MM.1S (cell line): ENCODE measurements around the gene NUP160.

Source experiments
- CTCF ChIP-seq: fragments of 300-600 bp; sonication (generic); IDR thresholded peaks from 2 replicates; pipeline ENCODE4 v1.5.1; 2016; ENCODE audit warnings: antibody characterized with exemption, low read length, mixed read lengths
- EZH2 ChIP-seq: fragments of 300-600 bp; sonication (generic); optimal IDR thresholded peaks from 2 replicates; pipeline ENCODE3; 2017; ENCODE audit warnings: low read depth, mild to moderate bottlenecking, antibody characterized with exemption, low read length, mixed read lengths
- EZH2phosphoT487 ChIP-seq: fragments of 300-600 bp; sonication (generic); IDR thresholded peaks from 2 replicates; pipeline ENCODE4 v1.6.1; 2018; ENCODE audit warnings: antibody characterized with exemption, low read length

GRCh38 chr11:47797633-47798032 is 50.5 kb downstream of the NUP160 start:
- no peak for TF ChIP-seq CTCF
- TF ChIP-seq EZH2phosphoT487, result no peak
- TF ChIP-seq EZH2, result no peak
